Caki2 (cell line): ENCODE measurements around the gene UNC93A. TPM values are rescaled to one million over a fixed set of nuclear protein-coding genes. Genes with fewer than 3 reads are reported as not detected.
"Not testable (repeated sequence)": the region's sequence is repeated elsewhere in the genome, so short reads cannot be mapped to it uniquely, and the experiment has no call there.

Experiments
- DNase-seq: peaks from one replicate; pipeline ENCODE4 v3.0.0-alpha.2; 2015; ENCODE audit warnings: low read depth
- in situ Hi-C: cut with HindIII; loops from 2 replicates; pipeline ENCODE4 v1.10.0; 2016; ENCODE audit warnings: low sequenced_read_pairs, low pct_unique_long_range_greater_than_20kb, mixed read lengths
- total RNA-seq: library from RNA; depleted of rRNA; stranded (reverse); fragments of >200 nt; shearing (Covaris generic); gene quantifications from 2 replicates; pipeline ENCODE4 v1.2.3, GENCODE V29; 2014; ENCODE audit warnings: low replicate concordance; rRNA removed

The UNC93A gene
- total RNA-seq, 1 experiment from 2014 or later: not detected

GRCh38 chr6:167350275-167350696 is 59.2 kb downstream of the UNC93A start:
- no peak for DNase-seq
- in situ Hi-C loops: no loop called here

GRCh38 chr6:167350731-167351655 is 59.9 kb downstream of the UNC93A start:
- peak; percentile 51 for DNase-seq
- in situ Hi-C loops: no loop called here

- no peak for DNase-seq
- in situ Hi-C loops: no loop called here
Observed at GRCh38 chr6:167351656-167352345, 60.7 kb downstream of the UNC93A start.

- DNase-seq: no peak
- in situ Hi-C loops: no loop called here
Observed at GRCh38 chr6:167356874-167357273, 65.8 kb downstream of the UNC93A start.

GRCh38 chr6:167358394-167358793 is 67.3 kb downstream of the UNC93A start:
- in situ Hi-C loops, DNase-seq: not testable (repeated sequence)

- DNase-seq, in situ Hi-C loops: not testable (repeated sequence)
Observed at GRCh38 chr6:167361170-167361569, 70.1 kb downstream of the UNC93A start.

Other genes starting within 250 kb of the UNC93A start
- gene CCR6, start 168.2 kb upstream of the UNC93A start, total RNA-seq: 2.1 and 2.3 TPM in 2 replicates
- not detected in 2 replicates for gene GPR31, start 133.3 kb upstream of the UNC93A start, total RNA-seq
- gene TTLL2, start 33.8 kb downstream of the UNC93A start, total RNA-seq: not detected in 2 replicates